ENCODE data around the gene TLX2.

TLX2 gene

GRCh38 chr2:74500578-74500946 is 13.7 kb upstream of the TLX2 start:
- in situ Hi-C loops (cut with MboI; ENCODE audit: low pct_unique_long_range_greater_than_20kb, low sequenced_read_pairs, unreplicated experiment): no loop called here
- no peak for TF ChIP-seq CTCF (IDR thresholded peaks at IDR 0.05; ENCODE audit: extremely low read depth, insufficient read depth, missing control alignments)
- no peak for DNase-seq (ENCODE audit: low spot score)

- DNase-seq (ENCODE audit: low spot score): no peak
- in situ Hi-C loops (cut with MboI; ENCODE audit: low pct_unique_long_range_greater_than_20kb, low sequenced_read_pairs, unreplicated experiment): no loop called here
- no peak for TF ChIP-seq CTCF (IDR thresholded peaks at IDR 0.05; ENCODE audit: extremely low read depth, insufficient read depth, missing control alignments)
Measured at GRCh38 chr2:74501335-74502071, 12.7 kb upstream of the TLX2 start.

GRCh38 chr2:74502147-74502719 is 12.0 kb upstream of the TLX2 start:
- DNase-seq (ENCODE audit: low spot score): peak; percentile 38
- in situ Hi-C loops (cut with MboI; ENCODE audit: low pct_unique_long_range_greater_than_20kb, low sequenced_read_pairs, unreplicated experiment): no loop called here
- no peak for TF ChIP-seq CTCF (IDR thresholded peaks at IDR 0.05; ENCODE audit: extremely low read depth, insufficient read depth, missing control alignments)

- peak; percentile 54 for TF ChIP-seq CTCF (IDR thresholded peaks at IDR 0.05; ENCODE audit: extremely low read depth, insufficient read depth, missing control alignments)
- DNase-seq (ENCODE audit: low spot score): peak; percentile 86
- in situ Hi-C loops (cut with MboI; ENCODE audit: low pct_unique_long_range_greater_than_20kb, low sequenced_read_pairs, unreplicated experiment): no loop called here
Measured at GRCh38 chr2:74502720-74503505, 11.3 kb upstream of the TLX2 start.

GRCh38 chr2:74503506-74504475 is 10.5 kb upstream of the TLX2 start:
- in situ Hi-C loops (cut with MboI; ENCODE audit: low pct_unique_long_range_greater_than_20kb, low sequenced_read_pairs, unreplicated experiment): no loop called here
- TF ChIP-seq CTCF (IDR thresholded peaks at IDR 0.05; ENCODE audit: extremely low read depth, insufficient read depth, missing control alignments): no peak
- no peak for DNase-seq (ENCODE audit: low spot score)

GRCh38 chr2:74504591-74504990 is 9.7 kb upstream of the TLX2 start:
- in situ Hi-C loops (cut with MboI; ENCODE audit: low pct_unique_long_range_greater_than_20kb, low sequenced_read_pairs, unreplicated experiment): no loop called here
- TF ChIP-seq CTCF (IDR thresholded peaks at IDR 0.05; ENCODE audit: extremely low read depth, insufficient read depth, missing control alignments): no peak
- no peak for DNase-seq (ENCODE audit: low spot score)
